Thyroid gland (tissue), 4 donors: ENCODE data around the gene SLC25A10. TPM values are rescaled to one million over a fixed set of nuclear protein-coding genes. Genes with fewer than 3 reads are reported as not detected.
"Not testable (repeated sequence)": the region's sequence is repeated elsewhere in the genome, so short reads cannot be mapped to it uniquely, and the experiment has no call there.

ENCODE experiments used
- DNase-seq, 2 donors: peaks; one replicate each; pipeline ENCODE4 v3.0.0-alpha.2; 2019
- H3K27ac ChIP-seq, 3 donors: fragments of 200-600 bp; sonication (generic); 1 replicate in 2 of 3; 2 replicates in 1 of 3; pipeline ENCODE4 v1.5.1; 2016 to 2019; ENCODE audit warnings: mild to moderate bottlenecking in 1 of 3, moderate library complexity in 1 of 3
- H3K27me3 ChIP-seq: fragments of 200-600 bp; sonication (generic); one replicate; pipeline ENCODE4 v1.5.1; 2019
- H3K36me3 ChIP-seq, 2 donors: fragments of 200-600 bp; sonication (generic); one replicate each; pipeline ENCODE4 v1.5.1; 2016 to 2019
- H3K4me1 ChIP-seq, 2 donors: fragments of 200-600 bp; sonication (generic); one replicate each; pipeline ENCODE4 v1.5.1; 2017 to 2019
- H3K4me3 ChIP-seq, 3 donors: fragments of 200-600 bp; sonication (generic); replicated peaks in 1 of 3; 1 replicate in 2 of 3; 2 replicates in 1 of 3; pipeline ENCODE4 v1.5.1; 2016; ENCODE audit warnings: mild to moderate bottlenecking in 1 of 3
- H3K9me3 ChIP-seq: fragments of 200-600 bp; sonication (generic); one replicate; pipeline ENCODE4 v1.5.1; 2017
- POLR2A ChIP-seq, 2 donors: fragments of 450-650 bp; IDR thresholded peaks; one replicate each; pipeline ENCODE4 v1.6.1; 2017; ENCODE audit warnings: antibody characterized with exemption in 2 of 2, mild to moderate bottlenecking in 2 of 2, moderate library complexity in 1 of 2
- WGBS, 2 donors: methylation state at CpG; one replicate each; pipeline ENCODE4 v1.1.5; 2017; 5-methylcytosine and 5-hydroxymethylcytosine counted together
- intact Hi-C: fragments of 100-400 bp; cut with DNase I; formaldehyde crosslinking; loops from one replicate; pipeline ENCODE4 v1.15.1; 2023
- total RNA-seq, 4 donors: library from RNA; depleted of rRNA; stranded (reverse); fragments of >200 nt; gene quantifications; one replicate each; pipeline ENCODE4 v1.2.3, GENCODE V29; 2016
- TF ChIP-seq, protein P1 (sequence below), 6 experiments: fragments of 200-600 bp in 3 of 6; fragments of 450-650 bp in 3 of 6; sonication (generic) in 3 of 6; IDR thresholded peaks; one replicate each; pipeline ENCODE4 v1.5.1; 2016 to 2019; ENCODE audit warnings: antibody characterized with exemption in 6 of 6, mild to moderate bottlenecking in 2 of 6, inconsistent platforms in 1 of 6, moderate library complexity in 1 of 6

The SLC25A10 gene
- total RNA-seq, 4 donors from 2014 or later = 8.9 to 26.3 (median 20.8) TPM

DNA sequence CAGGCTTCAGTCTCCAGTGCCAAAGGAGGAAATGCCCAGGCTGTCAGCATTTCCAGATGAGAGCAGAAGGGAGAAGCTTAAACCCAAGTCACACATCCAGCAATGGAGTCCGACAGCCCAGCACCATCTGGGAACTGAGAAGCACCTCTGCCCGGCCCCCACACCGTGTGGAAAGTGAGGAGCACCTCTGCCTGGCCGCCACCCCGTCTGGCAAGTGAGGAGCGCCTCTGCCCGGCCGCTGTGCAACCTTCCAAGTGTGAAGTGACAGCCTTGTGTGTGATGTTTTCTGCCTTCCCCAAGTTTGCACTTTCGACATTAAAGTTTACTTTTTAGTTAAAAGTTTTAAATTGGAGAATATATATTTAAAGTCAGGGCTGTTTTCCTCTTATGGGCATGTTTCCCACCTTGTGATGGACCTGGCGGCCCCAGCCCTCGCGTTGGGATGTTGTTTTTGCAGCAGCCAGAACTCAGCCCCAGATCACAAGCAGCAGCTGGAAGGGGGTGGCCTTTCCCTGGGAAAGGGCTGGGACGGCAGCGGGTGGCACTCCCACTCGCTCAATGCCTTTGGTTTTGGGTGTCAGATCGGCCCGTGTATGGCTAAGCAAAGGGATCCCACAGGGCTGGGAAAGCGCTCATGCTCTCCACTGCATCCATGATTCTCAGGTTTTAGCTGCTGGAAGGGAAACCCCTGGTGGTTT is 38.4 kb upstream of the SLC25A10 start:
- TF ChIP-seq, protein P1, sequence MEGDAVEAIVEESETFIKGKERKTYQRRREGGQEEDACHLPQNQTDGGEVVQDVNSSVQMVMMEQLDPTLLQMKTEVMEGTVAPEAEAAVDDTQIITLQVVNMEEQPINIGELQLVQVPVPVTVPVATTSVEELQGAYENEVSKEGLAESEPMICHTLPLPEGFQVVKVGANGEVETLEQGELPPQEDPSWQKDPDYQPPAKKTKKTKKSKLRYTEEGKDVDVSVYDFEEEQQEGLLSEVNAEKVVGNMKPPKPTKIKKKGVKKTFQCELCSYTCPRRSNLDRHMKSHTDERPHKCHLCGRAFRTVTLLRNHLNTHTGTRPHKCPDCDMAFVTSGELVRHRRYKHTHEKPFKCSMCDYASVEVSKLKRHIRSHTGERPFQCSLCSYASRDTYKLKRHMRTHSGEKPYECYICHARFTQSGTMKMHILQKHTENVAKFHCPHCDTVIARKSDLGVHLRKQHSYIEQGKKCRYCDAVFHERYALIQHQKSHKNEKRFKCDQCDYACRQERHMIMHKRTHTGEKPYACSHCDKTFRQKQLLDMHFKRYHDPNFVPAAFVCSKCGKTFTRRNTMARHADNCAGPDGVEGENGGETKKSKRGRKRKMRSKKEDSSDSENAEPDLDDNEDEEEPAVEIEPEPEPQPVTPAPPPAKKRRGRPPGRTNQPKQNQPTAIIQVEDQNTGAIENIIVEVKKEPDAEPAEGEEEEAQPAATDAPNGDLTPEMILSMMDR (IDR thresholded peaks at IDR 0.05) = no peak
- no peak for TF ChIP-seq POLR2A (IDR thresholded peaks at IDR 0.05)
- no peak overlapping the region for H3K27ac ChIP-seq
- H3K27me3 ChIP-seq = no peaks in the 10 kb centered on the region
- WGBS, 2 donors = 86 to 91% methylated on average over 17 to 18 of the region's 18 CpGs
- H3K36me3 ChIP-seq = peaks cover 15 to 26% of the 10 kb centered on the region in 2 donors
- H3K4me3 ChIP-seq = no peak overlapping the region
- no peaks in the 10 kb centered on the region for H3K4me1 ChIP-seq
- DNase-seq = no peak
- intact Hi-C loops = no loop called here
- H3K9me3 ChIP-seq = no peaks in the 10 kb centered on the region

- H3K4me1 ChIP-seq, H3K4me3 ChIP-seq, H3K27ac ChIP-seq, intact Hi-C loops, H3K27me3 ChIP-seq, H3K9me3 ChIP-seq: not testable (repeated sequence)
- H3K36me3 ChIP-seq = peaks cover 15 to 26% of the 10 kb centered on the region in 2 donors
- TF ChIP-seq, protein P1 (IDR thresholded peaks at IDR 0.05) = peak; percentile 12 to 73 (median 69)
- WGBS, 2 donors = 35 to 39% methylated on average over 17 to 18 of the region's 18 CpGs
- DNase-seq = peak; percentile 42 to 53
Observed at GRCh38 chr17:81675515-81676221, 36.4 kb upstream of the SLC25A10 start.

- WGBS, 2 donors = 92 to 93% methylated on average over 11 to 17 of the region's 17 CpGs
Observed at GRCh38 chr17:81676906-81677305, 35.2 kb upstream of the SLC25A10 start.

GRCh38 chr17:81680150-81680549 is 31.9 kb upstream of the SLC25A10 start:
- WGBS, 2 donors = 83 to 94% methylated on average over 11 of the region's 11 CpGs
- intact Hi-C loops = no loop called here
- peaks cover 18 to 20% of the 10 kb centered on the region in 2 donors for H3K4me1 ChIP-seq
- no peak overlapping the region for H3K27ac ChIP-seq
- H3K36me3 ChIP-seq = no peaks in the 10 kb centered on the region
- no peak overlapping the region for H3K4me3 ChIP-seq
- TF ChIP-seq, protein P1 (IDR thresholded peaks at IDR 0.05) = no peak
- no peak for TF ChIP-seq POLR2A (IDR thresholded peaks at IDR 0.05)
- no peaks in the 10 kb centered on the region for H3K9me3 ChIP-seq
- no peak for DNase-seq
- no peaks in the 10 kb centered on the region for H3K27me3 ChIP-seq

More at GRCh38 chr17:81676906-81677305, 35.2 kb upstream of the SLC25A10 start:
- peaks cover 0 to 4% of the 10 kb centered on the region in 2 donors for H3K4me1 ChIP-seq
- intact Hi-C loops = no loop called here
- H3K27me3 ChIP-seq = no peaks in the 10 kb centered on the region
- H3K9me3 ChIP-seq = no peaks in the 10 kb centered on the region
- H3K36me3 ChIP-seq = peaks cover 9 to 19% of the 10 kb centered on the region in 2 donors
- TF ChIP-seq, protein P1 (IDR thresholded peaks at IDR 0.05) = no peak
- no peak for TF ChIP-seq POLR2A (IDR thresholded peaks at IDR 0.05)
- DNase-seq = no peak
- no peak overlapping the region for H3K4me3 ChIP-seq
- H3K27ac ChIP-seq = no peak overlapping the region

DNA sequence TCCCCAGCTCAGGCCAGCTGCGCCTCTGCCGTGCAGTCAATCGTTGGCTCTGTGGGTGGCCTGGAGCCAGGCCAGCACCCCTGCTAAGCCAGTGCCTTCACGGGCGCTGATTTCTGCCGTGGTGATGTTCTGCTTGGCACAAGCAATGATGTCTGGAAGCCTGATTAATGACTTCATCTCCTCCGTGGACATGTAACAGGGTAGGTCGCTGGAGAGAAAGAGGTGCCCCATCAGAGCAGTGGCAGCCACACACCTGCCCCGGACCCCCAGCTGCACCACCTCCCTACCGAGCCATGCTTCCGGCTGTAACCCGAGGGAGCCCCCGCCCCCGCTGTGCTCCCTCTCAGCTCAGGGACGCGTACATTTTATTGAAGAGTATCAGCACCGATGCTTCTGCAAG is 30.4 kb upstream of the SLC25A10 start:
- intact Hi-C loops = no loop called here
- Histone ChIP-seq H3K36me3 (peaks cover 7 to 8% of the 10 kb centered on the region in 2 donors), H3K4me1 (peaks cover 19 to 26% of the 10 kb centered on the region in 2 donors), H3K27ac (no peak overlapping the region), H3K27me3 (no peaks in the 10 kb centered on the region), H3K4me3 (no peak overlapping the region), H3K9me3 (no peaks in the 10 kb centered on the region)
- TF ChIP-seq POLR2A (IDR thresholded peaks at IDR 0.05) = no peak
- TF ChIP-seq, protein P1 (IDR thresholded peaks at IDR 0.05) = no peak
- peak; percentile 85 to 88 for DNase-seq
- 60 to 73% methylated on average over 14 to 16 of the region's 17 CpGs for WGBS, 2 donors
